T-helper 2 cell treated with Interferon-gamma antibody and Interleukin-4, amounts not matched to agents 5 μg/mL and 100 μg/mL, for 36 hours (primary cell): ENCODE data around the gene PLCB3.

Experiments
- DNase-seq: peaks from one replicate; pipeline ENCODE4 v3.0.0; 2021; ENCODE audit warnings: low spot score
- H3K27ac Mint-ChIP-seq: one replicate; pipeline ENCODE4 v1.8.0; 2021; ENCODE audit warnings: mild to moderate bottlenecking, mixed read lengths
- H3K27me3 Mint-ChIP-seq: one replicate; pipeline ENCODE4 v1.8.0; 2021; ENCODE audit warnings: low read depth, mixed read lengths
- H3K36me3 Mint-ChIP-seq: one replicate; pipeline ENCODE4 v1.8.0; 2021; ENCODE audit warnings: low read depth, mixed read lengths
- H3K4me1 Mint-ChIP-seq: one replicate; pipeline ENCODE4 v1.8.0; 2021; ENCODE audit warnings: low read depth, mixed read lengths
- H3K4me3 Mint-ChIP-seq: one replicate; pipeline ENCODE4 v1.8.0; 2022; ENCODE audit warnings: mild to moderate bottlenecking, moderate library complexity, mixed read lengths
- H3K9me3 Mint-ChIP-seq: one replicate; pipeline ENCODE4 v1.8.0; 2021; ENCODE audit warnings: mixed read lengths

The PLCB3 gene

DNA sequence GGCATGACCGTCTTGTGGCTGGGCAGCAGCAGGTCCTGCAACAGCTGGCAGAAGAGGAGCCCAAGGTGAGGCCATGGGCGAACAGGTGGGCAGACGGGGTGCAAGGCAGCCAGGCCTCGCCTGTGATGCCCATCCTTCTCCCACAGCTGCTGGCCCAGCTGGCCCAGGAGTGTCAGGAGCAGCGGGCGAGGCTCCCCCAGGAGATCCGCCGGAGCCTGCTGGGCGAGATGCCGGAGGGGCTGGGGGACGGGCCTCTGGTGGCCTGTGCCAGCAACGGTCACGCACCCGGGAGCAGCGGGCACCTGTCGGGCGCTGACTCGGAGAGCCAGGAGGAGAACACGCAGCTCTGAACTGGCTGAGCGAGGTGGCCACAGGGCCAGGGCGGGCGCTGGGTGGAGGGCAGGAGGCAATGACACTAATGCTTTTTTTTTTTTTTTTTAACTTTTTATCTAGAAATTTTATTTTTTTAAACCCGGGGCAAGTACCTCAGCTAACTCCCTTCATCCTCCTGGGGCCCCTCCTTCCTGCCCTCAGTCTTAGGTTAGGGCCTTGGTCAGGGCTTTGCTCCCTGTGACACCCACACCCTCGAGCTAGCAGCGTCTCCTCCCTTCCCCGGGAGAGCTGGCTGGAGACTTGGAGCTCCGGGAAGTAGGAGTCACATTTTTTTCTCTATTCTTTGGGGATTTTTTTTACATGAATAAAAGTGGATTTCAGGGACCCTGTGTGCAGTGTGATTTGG lies 16.0 kb downstream of the PLCB3 start:
- peaks cover 9% of the 10 kb centered on the region for H3K36me3 Mint-ChIP-seq
- no peak for DNase-seq

DNA sequence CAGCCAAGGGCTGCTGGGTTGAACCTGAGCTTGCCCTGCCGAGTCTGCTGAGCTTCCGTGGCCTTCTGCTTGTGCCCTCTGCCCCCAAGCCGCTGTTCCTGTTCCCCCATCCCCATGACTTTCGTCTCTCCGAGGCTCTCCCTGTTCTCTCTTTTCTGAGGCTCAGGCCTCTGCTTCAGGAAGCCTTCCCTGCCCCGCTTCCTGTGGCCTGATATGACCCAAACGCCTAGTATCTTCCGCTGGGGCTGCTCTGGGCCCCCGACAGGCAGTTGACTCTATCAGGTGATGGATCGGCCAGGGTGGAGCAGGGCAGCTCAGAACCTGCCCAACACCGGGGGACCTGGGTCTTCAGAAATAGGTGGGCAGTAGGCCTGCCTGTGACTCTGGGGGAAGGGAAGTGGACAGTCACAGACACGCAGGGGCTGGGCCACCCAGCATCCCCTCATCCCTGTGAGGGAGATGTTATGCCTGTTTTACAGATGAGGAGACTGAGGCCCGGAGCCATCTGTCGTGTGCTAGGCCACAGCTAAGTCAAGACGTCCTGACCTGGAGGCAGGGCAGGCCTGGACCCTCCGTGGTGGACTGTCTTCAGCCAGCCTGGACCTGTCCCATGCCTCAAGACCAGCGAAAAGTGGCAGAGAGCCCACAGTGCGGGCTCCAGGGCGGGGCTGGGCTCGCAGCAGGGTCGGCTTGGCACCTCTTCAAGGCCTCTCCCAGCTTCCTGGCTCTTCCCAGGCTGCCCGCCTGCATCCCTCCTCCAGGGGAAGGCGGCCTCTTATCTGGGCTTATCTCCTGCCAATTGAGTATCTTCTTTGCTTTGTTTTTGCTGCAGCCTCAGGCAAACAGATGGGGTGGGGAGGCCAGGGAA lies 16.9 kb downstream of the PLCB3 start:
- peak overlapping the region; percentile 96 for H3K27ac Mint-ChIP-seq
- no peak for DNase-seq
- H3K9me3 Mint-ChIP-seq, result no peaks in the 10 kb centered on the region
- peaks cover 7% of the 10 kb centered on the region for H3K36me3 Mint-ChIP-seq
- H3K4me1 Mint-ChIP-seq, result peaks cover 24% of the 10 kb centered on the region
- H3K27me3 Mint-ChIP-seq, result no peaks in the 10 kb centered on the region
- H3K4me3 Mint-ChIP-seq, result peak overlapping the region; percentile 96

More for the DNA sequence above, 16.0 kb downstream of the PLCB3 start:
- Mint-ChIP-seq H3K9me3 (no peaks in the 10 kb centered on the region), H3K4me1 (peaks cover 23% of the 10 kb centered on the region), H3K4me3 (no peak overlapping the region), H3K27me3 (no peaks in the 10 kb centered on the region), H3K27ac (peak overlapping the region; percentile 96)

- peak overlapping the region; percentile 96 for H3K4me3 Mint-ChIP-seq
- peak overlapping the region; percentile 96 for H3K27ac Mint-ChIP-seq
- DNase-seq, result peak; percentile 58
- no peaks in the 10 kb centered on the region for H3K9me3 Mint-ChIP-seq
- no peaks in the 10 kb centered on the region for H3K27me3 Mint-ChIP-seq
- H3K36me3 Mint-ChIP-seq, result peaks cover 7% of the 10 kb centered on the region
- peaks cover 24% of the 10 kb centered on the region for H3K4me1 Mint-ChIP-seq
These were observed 17.7 kb downstream of the PLCB3 start for GRCh38 chr11:64268893-64269539.

- no peaks in the 10 kb centered on the region for H3K9me3 Mint-ChIP-seq
- peaks cover 24% of the 10 kb centered on the region for H3K4me1 Mint-ChIP-seq
- H3K27ac Mint-ChIP-seq, result peak overlapping the region; percentile 96
- peak; percentile 98 for DNase-seq
- H3K4me3 Mint-ChIP-seq, result peak overlapping the region; percentile 96
- H3K27me3 Mint-ChIP-seq, result no peaks in the 10 kb centered on the region
- H3K36me3 Mint-ChIP-seq, result peaks cover 7% of the 10 kb centered on the region
These were observed 18.4 kb downstream of the PLCB3 start for GRCh38 chr11:64269540-64270220.

DNA sequence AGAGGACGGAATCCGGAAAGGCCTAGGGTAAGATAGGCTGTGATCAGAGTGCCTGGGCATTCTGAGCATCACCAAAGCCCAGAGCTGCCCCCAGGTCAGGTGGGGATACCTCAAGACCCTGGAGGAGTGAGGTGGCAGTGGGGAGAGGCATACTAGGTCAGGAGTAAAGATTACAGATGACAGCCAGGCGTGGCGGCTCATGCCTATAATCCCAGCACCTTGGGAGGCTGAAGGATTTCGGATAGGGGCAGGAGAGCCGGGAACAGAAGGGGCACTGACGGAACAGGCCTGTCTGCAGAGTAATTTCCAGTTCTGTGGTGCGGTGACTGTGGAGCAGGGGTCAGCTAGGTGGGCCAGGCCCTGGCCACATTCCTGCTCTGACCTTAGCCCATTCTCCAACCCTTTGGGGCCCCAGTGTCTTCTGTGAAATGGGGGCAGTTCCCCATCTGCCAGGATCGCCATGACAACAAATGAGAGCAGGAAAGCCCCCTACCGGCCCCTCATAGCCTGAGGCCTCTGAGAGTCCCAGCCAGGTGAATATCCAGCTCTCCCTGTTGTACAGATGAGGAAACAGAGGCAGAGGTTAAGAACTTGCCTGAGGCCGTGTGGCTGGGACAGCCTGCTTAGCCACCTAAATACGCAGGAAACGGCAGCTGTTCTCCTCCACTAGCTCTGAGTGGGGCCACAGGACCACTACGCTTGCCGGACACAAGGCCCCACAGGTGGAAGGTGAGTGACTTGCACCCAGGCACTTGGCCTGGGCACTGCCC lies 23.9 kb downstream of the PLCB3 start:
- Mint-ChIP-seq H3K27ac (no peak overlapping the region), H3K4me3 (no peak overlapping the region), H3K4me1 (peaks cover 8% of the 10 kb centered on the region), H3K36me3 (peaks cover 9% of the 10 kb centered on the region), H3K27me3 (no peaks in the 10 kb centered on the region), H3K9me3 (no peaks in the 10 kb centered on the region)
- DNase-seq, result no peak

- no peak for DNase-seq
- H3K36me3 Mint-ChIP-seq, result peaks cover 8% of the 10 kb centered on the region
- H3K27ac Mint-ChIP-seq, result no peak overlapping the region
These were observed 24.5 kb downstream of the PLCB3 start for GRCh38 chr11:64275841-64276240.

DNA sequence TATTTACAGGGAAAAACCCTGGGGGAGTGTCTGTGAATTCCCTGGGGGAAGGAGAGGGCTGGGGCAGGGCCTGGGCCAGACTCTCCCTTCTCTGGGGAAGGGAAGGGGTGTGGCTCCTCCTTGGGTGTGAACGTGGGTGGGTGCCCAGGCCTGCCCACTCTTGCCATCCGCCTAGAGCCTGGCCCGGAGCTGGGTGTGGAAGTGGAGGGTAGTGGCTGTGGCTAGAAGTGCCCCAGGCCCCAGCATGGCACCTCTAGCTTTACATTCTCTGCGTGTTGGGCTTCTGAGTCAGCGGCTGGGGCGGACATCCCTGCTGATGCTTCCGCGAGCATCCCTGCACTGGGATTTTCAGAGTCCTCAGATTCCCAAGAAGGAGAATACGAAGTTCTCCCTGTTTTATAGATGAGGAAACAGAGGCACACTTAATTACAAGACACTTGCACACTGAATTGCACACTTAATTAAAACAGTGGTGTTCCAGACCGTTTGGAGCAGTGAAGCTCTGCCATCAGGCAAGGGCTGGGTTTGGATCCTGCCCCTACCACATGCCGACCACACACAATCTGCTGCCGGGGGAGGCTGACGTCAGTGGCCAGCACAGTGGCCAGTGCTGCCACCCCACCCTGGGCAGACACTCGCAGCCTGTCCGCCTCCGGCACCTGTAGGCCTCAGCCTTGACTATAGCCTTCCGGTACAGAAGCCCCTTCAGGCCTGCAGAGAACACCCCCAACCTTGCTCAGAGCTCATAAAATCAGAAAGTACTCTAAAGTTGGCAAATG lies 25.5 kb downstream of the PLCB3 start:
- H3K9me3 Mint-ChIP-seq, result no peaks in the 10 kb centered on the region
- no peaks in the 10 kb centered on the region for H3K27me3 Mint-ChIP-seq
- H3K36me3 Mint-ChIP-seq, result peaks cover 12% of the 10 kb centered on the region
- no peak overlapping the region for H3K27ac Mint-ChIP-seq
- no peak for DNase-seq
- no peak overlapping the region for H3K4me3 Mint-ChIP-seq
- H3K4me1 Mint-ChIP-seq, result peaks cover 5% of the 10 kb centered on the region

More at GRCh38 chr11:64275841-64276240, 24.5 kb downstream of the PLCB3 start:
- H3K9me3 Mint-ChIP-seq, result no peaks in the 10 kb centered on the region
- no peak overlapping the region for H3K4me3 Mint-ChIP-seq
- H3K4me1 Mint-ChIP-seq, result peaks cover 7% of the 10 kb centered on the region
- no peaks in the 10 kb centered on the region for H3K27me3 Mint-ChIP-seq

DNA sequence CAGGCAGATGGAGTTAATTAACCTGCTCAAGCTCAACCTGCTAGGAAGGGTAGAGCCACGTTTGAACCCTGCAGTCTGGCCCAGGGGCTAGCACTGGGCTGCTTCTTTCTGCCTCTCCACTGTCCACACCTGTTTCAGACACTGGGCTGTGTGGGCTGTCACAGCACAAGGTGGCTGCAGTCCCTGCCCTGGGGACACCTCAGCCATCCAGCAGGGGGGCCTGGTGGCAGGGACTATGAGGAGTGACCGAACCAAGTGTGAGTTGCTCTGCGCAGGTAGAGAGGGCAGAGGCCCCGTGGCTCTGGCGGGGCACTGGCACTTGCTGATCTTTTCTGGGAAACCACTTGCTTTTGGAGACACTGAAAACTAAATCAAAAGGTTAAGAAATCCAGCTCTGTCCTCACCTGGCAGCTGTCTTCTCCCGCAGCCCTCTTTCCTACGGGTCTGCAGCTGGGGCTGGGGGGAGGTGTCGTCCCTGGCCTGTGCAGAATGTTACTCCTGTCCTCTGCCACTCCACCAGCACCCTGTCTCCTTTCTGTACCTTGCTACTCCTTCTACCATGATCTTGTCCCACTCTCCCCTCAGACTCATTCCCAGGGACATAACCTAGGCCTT lies 27.4 kb downstream of the PLCB3 start:
- Mint-ChIP-seq H3K27me3 (no peaks in the 10 kb centered on the region), H3K9me3 (no peaks in the 10 kb centered on the region), H3K27ac (no peak overlapping the region), H3K36me3 (peaks cover 14% of the 10 kb centered on the region), H3K4me3 (no peak overlapping the region), H3K4me1 (peaks cover 6% of the 10 kb centered on the region)
- no peak for DNase-seq

- H3K4me3 Mint-ChIP-seq, result no peak overlapping the region
- H3K27me3 Mint-ChIP-seq, result no peaks in the 10 kb centered on the region
These were observed 30.8 kb downstream of the PLCB3 start for GRCh38 chr11:64281957-64282770.

DNA sequence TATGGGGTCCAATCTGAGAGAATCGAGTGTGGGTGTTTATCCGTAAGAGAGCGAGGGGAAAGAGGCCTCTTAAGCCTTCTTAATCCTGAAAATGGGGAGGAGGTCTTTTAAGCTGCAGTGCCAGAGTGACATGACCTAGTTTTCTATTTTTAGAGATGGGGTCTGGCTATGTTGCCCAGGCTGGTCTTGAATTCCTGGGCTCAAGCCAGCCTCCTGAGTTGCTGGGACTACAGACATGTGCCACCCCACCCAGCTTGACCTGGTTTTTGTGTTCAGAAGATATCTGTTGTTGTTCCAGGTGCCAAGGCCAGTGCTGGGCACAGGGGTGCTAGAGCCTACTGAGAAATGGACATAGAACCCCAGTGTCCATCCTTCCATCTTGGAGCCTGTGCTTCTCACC lies 31.8 kb downstream of the PLCB3 start:
- Mint-ChIP-seq H3K9me3 (no peaks in the 10 kb centered on the region), H3K4me3 (peak overlapping the region; percentile 84), H3K36me3 (peaks cover 14% of the 10 kb centered on the region), H3K27me3 (no peaks in the 10 kb centered on the region), H3K4me1 (peaks cover 15% of the 10 kb centered on the region), H3K27ac (peak overlapping the region; percentile 28)
- DNase-seq, result no peak

More at GRCh38 chr11:64281957-64282770, 30.8 kb downstream of the PLCB3 start:
- Mint-ChIP-seq H3K27ac (no peak overlapping the region), H3K4me1 (peaks cover 15% of the 10 kb centered on the region), H3K36me3 (peaks cover 14% of the 10 kb centered on the region), H3K9me3 (no peaks in the 10 kb centered on the region)
- no peak for DNase-seq

DNA sequence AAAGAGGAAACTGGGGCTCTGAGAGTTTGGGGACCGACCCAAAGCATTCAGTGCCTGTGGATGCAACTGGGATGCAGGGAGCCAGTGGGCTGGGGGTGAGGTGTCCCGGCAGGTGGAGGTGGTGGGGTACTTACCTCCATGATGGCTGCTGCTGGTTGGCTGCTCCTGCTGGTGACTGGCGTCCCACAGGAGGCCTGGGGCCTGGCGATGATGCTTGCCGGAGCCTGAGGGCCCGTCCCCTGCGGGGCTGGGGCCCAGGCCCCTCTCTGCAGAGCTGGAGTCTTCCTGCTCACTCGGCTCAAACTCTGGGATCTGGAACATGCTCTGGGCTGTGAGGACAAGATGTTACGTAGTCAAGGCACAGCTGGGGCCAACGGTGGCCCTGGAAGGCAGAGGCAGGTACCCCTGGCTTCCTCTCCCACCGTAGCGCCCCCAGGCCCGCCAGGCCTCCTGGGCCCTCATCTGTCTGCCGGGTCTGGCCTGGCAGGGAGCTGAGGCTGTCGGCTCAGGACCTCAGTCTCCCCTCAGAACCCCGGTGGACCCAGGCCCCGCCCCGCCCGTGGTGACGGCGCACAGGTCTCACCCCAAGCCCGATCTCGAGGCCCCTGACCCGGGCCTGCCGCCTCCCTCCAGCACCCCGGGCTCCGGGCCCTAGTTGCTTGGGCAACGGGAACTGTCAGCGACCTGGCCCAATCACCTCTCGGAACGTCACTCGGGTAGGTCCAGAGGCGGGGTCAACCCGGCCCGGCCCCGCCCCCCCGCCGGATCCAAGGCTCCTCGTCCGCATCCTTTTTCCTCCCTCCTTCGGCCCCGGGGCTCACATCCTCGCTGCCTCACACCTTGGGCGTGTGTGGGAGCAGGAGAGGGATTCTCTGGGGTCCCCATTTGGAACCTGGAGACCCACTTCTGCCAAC lies 33.0 kb downstream of the PLCB3 start, which contains the start of gene BAD:
BAD (minus strand) TSS at position 618 of the 914 bp plus-strand sequence; CDS start at position 321, 297 bp downstream.
- H3K4me1 Mint-ChIP-seq, result peaks cover 15% of the 10 kb centered on the region
- H3K36me3 Mint-ChIP-seq, result peaks cover 8% of the 10 kb centered on the region
- peak; percentile 88 for DNase-seq
- H3K27ac Mint-ChIP-seq, result peak within 1 kb of the TSS; percentile 91
- H3K27me3 Mint-ChIP-seq, result peaks cover under 1% of the 10 kb centered on the region
- H3K9me3 Mint-ChIP-seq, result no peaks in the 10 kb centered on the region
- peak within 1 kb of the TSS; percentile 85 for H3K4me3 Mint-ChIP-seq
